SK-N-SH (cell line): ENCODE measurements around the gene CACNA1G.

Experiments used
- CTCF ChIP-seq: fragments of 200-600 bp; sonication (generic); IDR thresholded peaks from 2 replicates; pipeline ENCODE4 v1.6.1; 2017; ENCODE audit warnings: antibody characterized with exemption, mild to moderate bottlenecking, moderate library complexity
- GABPA ChIP-seq: IDR thresholded peaks from 2 replicates; pipeline ENCODE4 v1.4.0; 2012; ENCODE audit warnings: low read depth, mild to moderate bottlenecking
- GATA2 ChIP-seq: sonication (generic); formaldehyde crosslinking; IDR thresholded peaks from 2 replicates; pipeline ENCODE4 v1.5.0; 2020; ENCODE audit warnings: mild to moderate bottlenecking, missing genetic modification reagents
- RCOR1 ChIP-seq: fragments of 150-350 bp; IDR thresholded peaks from 2 replicates; pipeline ENCODE4 v1.6.1; 2017; ENCODE audit warnings: antibody characterized with exemption, low read length
- YY1 ChIP-seq: IDR thresholded peaks from 2 replicates; pipeline ENCODE4 v1.4.0; 2012; ENCODE audit warnings: low read depth, mild to moderate bottlenecking
- TF ChIP-seq, protein P1 (sequence below): IDR thresholded peaks from 2 replicates; pipeline ENCODE4 v1.4.0; 2012; ENCODE audit warnings: low read depth, borderline replicate concordance

DNA sequence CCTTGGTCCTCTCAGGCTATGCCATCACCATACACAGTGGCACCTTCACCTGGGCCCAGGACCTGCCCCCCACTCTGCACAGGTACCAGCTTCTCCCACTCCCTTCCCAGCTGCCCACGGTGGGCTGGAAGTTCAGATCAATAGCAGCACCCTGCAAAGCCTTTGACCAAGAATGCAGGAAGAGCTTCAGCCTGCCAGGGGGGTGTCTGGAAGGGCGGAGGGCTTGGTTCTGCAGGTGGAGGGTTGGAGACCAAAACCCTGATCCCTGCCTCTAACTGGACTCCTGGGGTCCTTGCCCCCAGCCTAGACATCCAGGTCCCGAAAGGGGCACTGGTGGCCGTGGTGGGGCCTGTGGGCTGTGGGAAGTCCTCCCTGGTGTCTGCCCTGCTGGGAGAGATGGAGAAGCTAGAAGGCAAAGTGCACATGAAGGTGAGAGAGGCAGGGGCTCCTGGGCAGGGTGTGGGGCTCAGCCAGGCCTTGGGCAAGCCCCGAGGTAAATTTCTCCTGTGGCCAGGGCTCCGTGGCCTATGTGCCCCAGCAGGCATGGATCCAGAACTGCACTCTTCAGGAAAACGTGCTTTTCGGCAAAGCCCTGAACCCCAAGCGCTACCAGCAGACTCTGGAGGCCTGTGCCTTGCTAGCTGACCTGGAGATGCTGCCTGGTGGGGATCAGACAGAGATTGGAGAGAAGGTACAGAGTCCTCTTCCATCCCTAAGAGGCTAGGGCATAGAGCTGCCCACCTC is 108.5 kb downstream of the CACNA1G start:
- TF ChIP-seq CTCF (no peak), GABPA (no peak), RCOR1 (no peak), YY1 (no peak), GATA2 (CRISPR knock-in tag) (no peak)
- TF ChIP-seq, protein P1, sequence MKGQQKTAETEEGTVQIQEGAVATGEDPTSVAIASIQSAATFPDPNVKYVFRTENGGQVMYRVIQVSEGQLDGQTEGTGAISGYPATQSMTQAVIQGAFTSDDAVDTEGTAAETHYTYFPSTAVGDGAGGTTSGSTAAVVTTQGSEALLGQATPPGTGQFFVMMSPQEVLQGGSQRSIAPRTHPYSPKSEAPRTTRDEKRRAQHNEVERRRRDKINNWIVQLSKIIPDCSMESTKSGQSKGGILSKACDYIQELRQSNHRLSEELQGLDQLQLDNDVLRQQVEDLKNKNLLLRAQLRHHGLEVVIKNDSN = no peak
